Gastrocnemius medialis (tissue), 4 donors: Measurements from ENCODE around the gene ABR.

Source experiments
- POLR2A ChIP-seq, 2 donors: fragments of 450-650 bp; IDR thresholded peaks; one replicate each; pipeline ENCODE4 v1.6.1; 2017; ENCODE audit warnings: antibody characterized with exemption in 2 of 2, mild to moderate bottlenecking in 2 of 2, moderate library complexity in 2 of 2
- TF ChIP-seq, protein P1 (sequence below), 5 experiments: fragments of 450-650 bp in 3 of 5; fragments of 200-600 bp in 2 of 5; sonication (generic) in 2 of 5; IDR thresholded peaks in 4 of 5; conservative IDR thresholded peaks in 1 of 5; 1 replicate in 4 of 5; 2 replicates in 1 of 5; pipeline ENCODE4 v1.5.1; 2016 to 2019; ENCODE audit warnings: antibody characterized with exemption in 5 of 5, mild to moderate bottlenecking in 3 of 5, moderate library complexity in 3 of 5

- TF ChIP-seq, protein P1, sequence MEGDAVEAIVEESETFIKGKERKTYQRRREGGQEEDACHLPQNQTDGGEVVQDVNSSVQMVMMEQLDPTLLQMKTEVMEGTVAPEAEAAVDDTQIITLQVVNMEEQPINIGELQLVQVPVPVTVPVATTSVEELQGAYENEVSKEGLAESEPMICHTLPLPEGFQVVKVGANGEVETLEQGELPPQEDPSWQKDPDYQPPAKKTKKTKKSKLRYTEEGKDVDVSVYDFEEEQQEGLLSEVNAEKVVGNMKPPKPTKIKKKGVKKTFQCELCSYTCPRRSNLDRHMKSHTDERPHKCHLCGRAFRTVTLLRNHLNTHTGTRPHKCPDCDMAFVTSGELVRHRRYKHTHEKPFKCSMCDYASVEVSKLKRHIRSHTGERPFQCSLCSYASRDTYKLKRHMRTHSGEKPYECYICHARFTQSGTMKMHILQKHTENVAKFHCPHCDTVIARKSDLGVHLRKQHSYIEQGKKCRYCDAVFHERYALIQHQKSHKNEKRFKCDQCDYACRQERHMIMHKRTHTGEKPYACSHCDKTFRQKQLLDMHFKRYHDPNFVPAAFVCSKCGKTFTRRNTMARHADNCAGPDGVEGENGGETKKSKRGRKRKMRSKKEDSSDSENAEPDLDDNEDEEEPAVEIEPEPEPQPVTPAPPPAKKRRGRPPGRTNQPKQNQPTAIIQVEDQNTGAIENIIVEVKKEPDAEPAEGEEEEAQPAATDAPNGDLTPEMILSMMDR (IDR thresholded peaks at IDR 0.05 in 4 of 5, conservative IDR thresholded peaks at IDR 0.05 in 1 of 5) = no peak
- TF ChIP-seq POLR2A (IDR thresholded peaks at IDR 0.05) = no peak
Measured at GRCh38 chr17:1005361-1005946, 174.3 kb downstream of the ABR start.
